DOHH2 (cell line): ENCODE data around the gene GPR3.

ENCODE experiments used
- EZH2phosphoT487 ChIP-seq: fragments of 200-600 bp; sonication (generic); IDR thresholded peaks from 2 replicates; pipeline ENCODE4 v1.6.1; 2017; ENCODE audit warnings: borderline replicate concordance, mild to moderate bottlenecking, antibody characterized with exemption, low read length, moderate library complexity, mixed read lengths
- TF ChIP-seq, protein P1 (sequence below): fragments of 200-600 bp; sonication (generic); IDR thresholded peaks from one replicate; pipeline ENCODE4 v1.5.1; 2014; ENCODE audit warnings: antibody characterized with exemption, mild to moderate bottlenecking, low read depth, low read length; ENCODE audit not compliant: poor library complexity, severe bottlenecking

DNA sequence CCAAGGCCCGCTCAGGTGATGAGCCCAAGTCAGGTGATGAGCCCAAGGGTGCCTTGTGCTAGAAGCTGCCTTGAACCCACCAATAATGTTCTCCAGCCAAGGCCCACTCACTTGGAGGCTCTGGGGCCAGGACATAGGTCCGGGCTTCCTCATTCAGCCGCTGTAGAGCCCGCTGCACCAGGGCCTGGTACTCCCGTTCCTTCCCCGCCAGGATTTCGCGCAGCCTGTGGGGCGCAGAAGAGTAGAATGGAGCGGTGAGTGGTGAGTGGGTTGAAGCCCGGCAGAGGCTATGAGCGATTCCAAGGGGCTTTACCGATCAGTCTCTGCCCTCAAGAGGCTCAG, 36.2 kb upstream of the GPR3 start:
- TF ChIP-seq, protein P1, sequence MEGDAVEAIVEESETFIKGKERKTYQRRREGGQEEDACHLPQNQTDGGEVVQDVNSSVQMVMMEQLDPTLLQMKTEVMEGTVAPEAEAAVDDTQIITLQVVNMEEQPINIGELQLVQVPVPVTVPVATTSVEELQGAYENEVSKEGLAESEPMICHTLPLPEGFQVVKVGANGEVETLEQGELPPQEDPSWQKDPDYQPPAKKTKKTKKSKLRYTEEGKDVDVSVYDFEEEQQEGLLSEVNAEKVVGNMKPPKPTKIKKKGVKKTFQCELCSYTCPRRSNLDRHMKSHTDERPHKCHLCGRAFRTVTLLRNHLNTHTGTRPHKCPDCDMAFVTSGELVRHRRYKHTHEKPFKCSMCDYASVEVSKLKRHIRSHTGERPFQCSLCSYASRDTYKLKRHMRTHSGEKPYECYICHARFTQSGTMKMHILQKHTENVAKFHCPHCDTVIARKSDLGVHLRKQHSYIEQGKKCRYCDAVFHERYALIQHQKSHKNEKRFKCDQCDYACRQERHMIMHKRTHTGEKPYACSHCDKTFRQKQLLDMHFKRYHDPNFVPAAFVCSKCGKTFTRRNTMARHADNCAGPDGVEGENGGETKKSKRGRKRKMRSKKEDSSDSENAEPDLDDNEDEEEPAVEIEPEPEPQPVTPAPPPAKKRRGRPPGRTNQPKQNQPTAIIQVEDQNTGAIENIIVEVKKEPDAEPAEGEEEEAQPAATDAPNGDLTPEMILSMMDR = no peak
- TF ChIP-seq EZH2phosphoT487 = no peak
